GM19240 (cell line): ENCODE results near the gene DPYSL3.

Source experiments
- DNase-seq: peaks from one replicate; pipeline ENCODE4 v3.0.0; 2011; ENCODE audit warnings: low spot score; ENCODE audit not compliant: insufficient read length

The DPYSL3 gene

GRCh38 chr5:147404706-147405105 is 105.2 kb downstream of the DPYSL3 start:
- no peak for DNase-seq

GRCh38 chr5:147403651-147404640 is 105.9 kb downstream of the DPYSL3 start:
- DNase-seq, result peak; percentile 23

GRCh38 chr5:147400881-147401280 is 109.0 kb downstream of the DPYSL3 start:
- DNase-seq, result no peak

GRCh38 chr5:147400126-147400809 is 109.6 kb downstream of the DPYSL3 start:
- DNase-seq, result no peak

GRCh38 chr5:147398860-147399259 is 111.0 kb downstream of the DPYSL3 start:
- DNase-seq, result no peak

- no peak for DNase-seq
These were observed 112.3 kb downstream of the DPYSL3 start for GRCh38 chr5:147397616-147398015.

- no peak for DNase-seq
These were observed 113.6 kb downstream of the DPYSL3 start for GRCh38 chr5:147396070-147396823.

- no peak for DNase-seq
These were observed 115.8 kb downstream of the DPYSL3 start for GRCh38 chr5:147393874-147394672.

- no peak for DNase-seq
These were observed 118.1 kb downstream of the DPYSL3 start for GRCh38 chr5:147391781-147392180.

- no peak for DNase-seq
These were observed 119.1 kb downstream of the DPYSL3 start for GRCh38 chr5:147390654-147391225.

GRCh38 chr5:147388184-147389108 is 121.4 kb downstream of the DPYSL3 start:
- no peak for DNase-seq

GRCh38 chr5:147387109-147387508 is 122.8 kb downstream of the DPYSL3 start:
- DNase-seq, result no peak

GRCh38 chr5:147384346-147385193 is 125.3 kb downstream of the DPYSL3 start:
- no peak for DNase-seq

GRCh38 chr5:147382776-147383175 is 127.1 kb downstream of the DPYSL3 start:
- no peak for DNase-seq

GRCh38 chr5:147381555-147381954 is 128.3 kb downstream of the DPYSL3 start:
- no peak for DNase-seq

- DNase-seq, result no peak
These were observed 132.2 kb downstream of the DPYSL3 start for GRCh38 chr5:147377682-147378081.

- no peak for DNase-seq
These were observed 134.7 kb downstream of the DPYSL3 start for GRCh38 chr5:147375151-147375550.

GRCh38 chr5:147373328-147373727 is 136.5 kb downstream of the DPYSL3 start:
- no peak for DNase-seq

- DNase-seq, result no peak
These were observed 137.7 kb downstream of the DPYSL3 start for GRCh38 chr5:147372191-147372590.
